GM19455 (cell line): ENCODE data around the gene RPL18.
A peak's percentile ranks its signal among the peaks of the same experiment; 100 is the strongest.

Source experiments
- ATAC-seq: cut with Tn5 transposase; IDR thresholded peaks from one replicate; pipeline ENCODE4 v1.9.1; 2021; ENCODE audit not compliant: unreplicated experiment

The RPL18 gene

GRCh38 chr19:48630296-48631063 is 11.5 kb upstream of the RPL18 start:
- ATAC-seq = no peak

- no peak for ATAC-seq
Observed at GRCh38 chr19:48629599-48630295, 10.8 kb upstream of the RPL18 start.

- ATAC-seq = no peak
Observed at GRCh38 chr19:48629297-48629598, 10.3 kb upstream of the RPL18 start.

- no peak for ATAC-seq
Observed at GRCh38 chr19:48628486-48629296, 9.7 kb upstream of the RPL18 start.

GRCh38 chr19:48627865-48628314 is 8.9 kb upstream of the RPL18 start:
- no peak for ATAC-seq

GRCh38 chr19:48627201-48627864 is 8.4 kb upstream of the RPL18 start:
- ATAC-seq = no peak

GRCh38 chr19:48625891-48626327 is 6.9 kb upstream of the RPL18 start:
- no peak for ATAC-seq

- no peak for ATAC-seq
Observed at GRCh38 chr19:48624791-48625723, 6.1 kb upstream of the RPL18 start.

GRCh38 chr19:48624067-48624594 is 5.2 kb upstream of the RPL18 start:
- ATAC-seq = peak; percentile 53

GRCh38 chr19:48623556-48624066 is 4.6 kb upstream of the RPL18 start:
- ATAC-seq = no peak

GRCh38 chr19:48619692-48620585 is 961 bp upstream of the RPL18 start:
- ATAC-seq = no peak

- ATAC-seq = no peak
Observed at GRCh38 chr19:48618278-48618915, 581 bp downstream of the RPL18 start.

GRCh38 chr19:48617146-48617937 is 1.6 kb downstream of the RPL18 start:
- no peak for ATAC-seq

GRCh38 chr19:48616491-48617056 is 2.4 kb downstream of the RPL18 start:
- ATAC-seq = no peak

GRCh38 chr19:48616041-48616436 is 2.9 kb downstream of the RPL18 start:
- no peak for ATAC-seq

- no peak for ATAC-seq
Observed at GRCh38 chr19:48615231-48616040, 3.5 kb downstream of the RPL18 start.
